ENCODE data around the gene RPAIN.

DNA sequence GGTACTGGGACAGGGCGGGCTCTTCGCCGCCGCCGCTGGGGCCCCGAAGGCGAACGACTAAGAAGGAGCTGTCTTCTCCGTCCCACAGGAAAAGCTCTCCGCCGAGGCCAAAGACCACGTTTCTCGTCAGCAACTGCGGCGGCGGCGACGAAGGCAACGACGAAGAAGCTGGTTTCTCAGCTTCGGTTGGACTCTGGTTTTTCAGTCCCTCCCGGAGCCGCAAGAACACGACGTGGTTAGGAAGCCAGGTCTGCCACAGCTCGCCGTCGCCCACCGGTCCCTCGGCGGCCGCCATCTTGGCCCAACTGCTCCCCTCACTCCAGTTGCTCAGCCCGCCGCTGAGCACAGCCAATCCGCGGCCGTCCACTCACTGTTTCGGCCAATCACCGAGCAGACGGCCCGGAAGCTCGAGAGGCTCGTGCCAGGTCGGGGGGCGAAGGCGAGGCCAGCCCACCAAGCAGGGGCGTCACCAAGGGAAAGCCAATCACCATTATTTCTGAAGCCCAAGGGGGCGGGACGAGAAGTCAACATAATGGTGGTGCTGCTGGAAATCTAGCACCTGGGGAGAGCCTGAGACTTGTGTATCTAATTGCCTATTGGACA lies 525 bp upstream of the RPAIN start, which contains the start of gene NUP88:
- TF ChIP-seq, protein P1, sequence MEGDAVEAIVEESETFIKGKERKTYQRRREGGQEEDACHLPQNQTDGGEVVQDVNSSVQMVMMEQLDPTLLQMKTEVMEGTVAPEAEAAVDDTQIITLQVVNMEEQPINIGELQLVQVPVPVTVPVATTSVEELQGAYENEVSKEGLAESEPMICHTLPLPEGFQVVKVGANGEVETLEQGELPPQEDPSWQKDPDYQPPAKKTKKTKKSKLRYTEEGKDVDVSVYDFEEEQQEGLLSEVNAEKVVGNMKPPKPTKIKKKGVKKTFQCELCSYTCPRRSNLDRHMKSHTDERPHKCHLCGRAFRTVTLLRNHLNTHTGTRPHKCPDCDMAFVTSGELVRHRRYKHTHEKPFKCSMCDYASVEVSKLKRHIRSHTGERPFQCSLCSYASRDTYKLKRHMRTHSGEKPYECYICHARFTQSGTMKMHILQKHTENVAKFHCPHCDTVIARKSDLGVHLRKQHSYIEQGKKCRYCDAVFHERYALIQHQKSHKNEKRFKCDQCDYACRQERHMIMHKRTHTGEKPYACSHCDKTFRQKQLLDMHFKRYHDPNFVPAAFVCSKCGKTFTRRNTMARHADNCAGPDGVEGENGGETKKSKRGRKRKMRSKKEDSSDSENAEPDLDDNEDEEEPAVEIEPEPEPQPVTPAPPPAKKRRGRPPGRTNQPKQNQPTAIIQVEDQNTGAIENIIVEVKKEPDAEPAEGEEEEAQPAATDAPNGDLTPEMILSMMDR (IDR thresholded peaks at IDR 0.05) = no peak
- TF ChIP-seq POLR2A (IDR thresholded peaks at IDR 0.05) = peak; percentile 89
